ENCODE results near the gene PAWR.

PAWR gene

DNA sequence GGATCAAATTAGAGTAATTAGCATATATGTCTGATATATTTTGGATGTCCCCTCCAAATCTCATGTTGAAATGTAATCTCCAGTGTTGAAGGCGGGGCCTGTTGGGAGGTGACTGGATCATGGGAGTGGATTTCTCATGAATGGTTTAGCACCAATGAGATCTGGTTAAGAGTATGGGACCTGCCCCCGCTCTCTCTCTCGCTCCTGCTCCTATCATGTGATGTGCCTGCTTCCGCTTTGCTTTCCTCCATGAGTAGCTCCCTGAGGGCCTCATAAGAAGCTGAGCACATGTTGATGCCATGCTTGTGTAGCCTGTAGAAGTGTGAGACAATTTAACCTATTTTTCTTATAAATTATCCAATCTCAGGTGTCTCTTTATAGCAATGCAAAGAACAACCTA lies 73.1 kb downstream of the PAWR start:
- Histone ChIP-seq H3K4me1 (ENCODE audit: control insufficient read depth, insufficient read depth, low read length) (peaks cover 11% of the 10 kb centered on the region), H3K9me3 (ENCODE audit: control insufficient read depth, low read length) (no peaks in the 10 kb centered on the region), H3K9ac (ENCODE audit: low read length) (no peak overlapping the region), H3K4me3 (ENCODE audit: low read length) (no peak overlapping the region), H3K27me3 (replicated peaks; ENCODE audit: control insufficient read depth, insufficient read depth, low read length) (no peaks in the 10 kb centered on the region), H3K36me3 (ENCODE audit: control insufficient read depth, insufficient read depth, low read length, severe bottlenecking) (peaks cover 19% of the 10 kb centered on the region)
- no peak for DNase-seq (ENCODE audit: low read depth)

DNA sequence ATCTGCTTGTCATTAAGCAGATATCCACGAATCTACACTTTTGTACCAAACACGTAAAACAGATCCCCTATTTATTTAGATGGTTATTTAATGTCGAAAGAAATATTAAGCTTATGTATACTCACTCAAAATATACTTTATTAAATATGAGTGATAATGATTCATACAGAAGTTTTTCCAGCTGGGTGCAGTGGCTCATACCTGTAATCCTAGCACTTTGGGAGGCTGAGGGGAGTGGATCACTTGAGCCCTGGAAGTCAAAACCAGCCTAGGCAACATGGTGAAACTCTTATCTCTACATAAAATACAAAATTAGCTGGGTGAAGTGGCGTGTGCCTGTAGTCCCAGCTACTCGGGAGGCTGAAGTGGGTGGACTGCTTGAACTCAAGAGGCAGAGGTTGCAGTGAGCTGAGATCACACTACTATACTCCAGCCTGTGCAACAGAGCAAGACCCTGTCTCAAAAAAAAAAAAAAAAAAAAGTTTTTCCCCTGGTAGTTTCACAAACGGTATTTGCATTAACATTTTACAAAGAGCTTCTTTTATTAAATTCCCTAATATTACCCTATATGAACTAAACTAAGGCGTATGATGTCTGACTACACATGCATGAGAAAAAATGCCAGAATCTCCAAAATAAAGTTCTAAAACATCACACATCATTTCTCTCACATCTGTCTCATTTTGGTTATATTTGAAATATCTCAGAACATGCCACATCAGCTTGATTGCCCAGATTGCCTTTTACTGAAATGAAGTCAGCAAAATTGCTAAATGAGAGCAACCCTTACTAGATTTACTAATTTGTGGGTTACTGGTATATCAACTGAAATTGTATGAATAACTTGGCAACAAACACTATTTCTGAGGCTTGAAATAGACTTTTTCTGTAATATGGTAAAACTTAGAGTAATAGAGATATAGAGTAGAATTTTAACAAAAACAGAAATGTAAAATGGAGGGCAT lies 74.9 kb downstream of the PAWR start:
- Histone ChIP-seq H3K9me3 (ENCODE audit: control insufficient read depth, low read length) (no peaks in the 10 kb centered on the region), H3K4me1 (ENCODE audit: control insufficient read depth, insufficient read depth, low read length) (peaks cover 11% of the 10 kb centered on the region), H3K36me3 (ENCODE audit: control insufficient read depth, insufficient read depth, low read length, severe bottlenecking) (peaks cover 17% of the 10 kb centered on the region), H3K9ac (ENCODE audit: low read length) (no peak overlapping the region), H3K4me3 (ENCODE audit: low read length) (no peak overlapping the region), H3K27me3 (replicated peaks; ENCODE audit: control insufficient read depth, insufficient read depth, low read length) (no peaks in the 10 kb centered on the region)
- peak; percentile 21 for DNase-seq (ENCODE audit: low read depth)

GRCh38 chr12:79614730-79615129 lies 76.0 kb downstream of the PAWR start:
- H3K9ac ChIP-seq (ENCODE audit: low read length), result no peak overlapping the region
- H3K36me3 ChIP-seq (ENCODE audit: control insufficient read depth, insufficient read depth, low read length, severe bottlenecking), result peaks cover 6% of the 10 kb centered on the region
- H3K27me3 ChIP-seq (replicated peaks; ENCODE audit: control insufficient read depth, insufficient read depth, low read length), result no peaks in the 10 kb centered on the region
- DNase-seq (ENCODE audit: low read depth), result peak; percentile 30
- no peaks in the 10 kb centered on the region for H3K9me3 ChIP-seq (ENCODE audit: control insufficient read depth, low read length)
- H3K4me3 ChIP-seq (ENCODE audit: low read length), result no peak overlapping the region
- H3K4me1 ChIP-seq (ENCODE audit: control insufficient read depth, insufficient read depth, low read length), result peaks cover 11% of the 10 kb centered on the region

DNA sequence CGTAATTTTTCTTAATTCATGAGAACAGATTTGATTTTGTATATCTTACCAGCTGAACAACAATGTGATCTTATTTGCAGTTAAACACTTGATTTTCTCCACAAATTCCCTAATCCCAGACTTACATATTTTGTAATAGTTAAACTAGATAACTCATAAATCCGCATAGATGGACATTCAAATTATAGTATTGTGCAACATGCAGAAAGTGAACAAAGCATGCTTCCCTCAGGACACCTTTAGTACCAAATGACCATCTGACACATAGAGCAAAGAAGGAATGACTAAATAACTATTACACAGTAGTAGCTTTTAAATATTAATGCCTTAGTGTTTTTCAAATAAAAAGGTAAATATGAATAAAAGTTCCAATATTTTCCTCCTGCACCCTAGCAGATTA lies 88.9 kb downstream of the PAWR start:
- H3K4me1 ChIP-seq (ENCODE audit: control insufficient read depth, insufficient read depth, low read length), result peaks cover 3% of the 10 kb centered on the region
- no peak for DNase-seq (ENCODE audit: low read depth)
- no peak overlapping the region for H3K9ac ChIP-seq (ENCODE audit: low read length)
- no peak overlapping the region for H3K4me3 ChIP-seq (ENCODE audit: low read length)
- no peaks in the 10 kb centered on the region for H3K9me3 ChIP-seq (ENCODE audit: control insufficient read depth, low read length)
- H3K36me3 ChIP-seq (ENCODE audit: control insufficient read depth, insufficient read depth, low read length, severe bottlenecking), result peaks cover 3% of the 10 kb centered on the region
- H3K27me3 ChIP-seq (replicated peaks; ENCODE audit: control insufficient read depth, insufficient read depth, low read length), result no peaks in the 10 kb centered on the region

GRCh38 chr12:79597910-79598309 lies 92.9 kb downstream of the PAWR start:
- H3K27me3 ChIP-seq (replicated peaks; ENCODE audit: control insufficient read depth, insufficient read depth, low read length), result no peaks in the 10 kb centered on the region
- H3K36me3 ChIP-seq (ENCODE audit: control insufficient read depth, insufficient read depth, low read length, severe bottlenecking), result peaks cover 3% of the 10 kb centered on the region
- H3K9ac ChIP-seq (ENCODE audit: low read length), result no peak overlapping the region
- no peak overlapping the region for H3K4me3 ChIP-seq (ENCODE audit: low read length)
- H3K9me3 ChIP-seq (ENCODE audit: control insufficient read depth, low read length), result no peaks in the 10 kb centered on the region
- no peaks in the 10 kb centered on the region for H3K4me1 ChIP-seq (ENCODE audit: control insufficient read depth, insufficient read depth, low read length)
- no peak for DNase-seq (ENCODE audit: low read depth)

DNA sequence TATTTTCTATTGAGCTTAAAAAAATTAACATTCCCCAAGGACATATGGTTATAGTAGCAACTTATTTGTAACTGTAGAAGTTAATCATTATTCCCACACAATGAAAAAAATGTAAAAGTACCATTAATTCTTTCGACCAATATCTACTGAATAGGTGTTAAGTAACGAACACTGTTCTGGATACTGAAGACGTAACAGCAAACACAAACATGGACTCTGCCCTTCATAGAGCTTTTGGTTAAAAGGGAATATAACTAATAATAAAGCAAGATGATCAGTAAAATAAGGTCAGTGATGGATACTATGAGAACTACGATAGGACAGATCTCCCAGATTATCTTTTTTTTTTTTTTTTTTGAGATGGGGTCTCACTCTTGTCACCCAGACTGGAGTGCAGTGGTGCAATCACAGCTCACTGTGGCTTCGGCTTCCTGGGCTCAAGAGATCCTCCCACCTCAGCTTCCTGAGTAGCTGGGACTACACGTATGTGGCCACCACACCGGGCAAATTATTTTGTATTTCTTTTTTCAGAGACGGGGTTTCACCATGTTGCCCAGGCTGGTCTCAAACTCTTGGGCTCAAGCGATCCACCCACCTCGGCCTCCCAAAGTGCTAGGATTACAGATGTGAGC lies 93.9 kb downstream of the PAWR start:
- Histone ChIP-seq H3K36me3 (ENCODE audit: control insufficient read depth, insufficient read depth, low read length, severe bottlenecking) (no peaks in the 10 kb centered on the region), H3K4me3 (ENCODE audit: low read length) (no peak overlapping the region), H3K9ac (ENCODE audit: low read length) (no peak overlapping the region), H3K27me3 (replicated peaks; ENCODE audit: control insufficient read depth, insufficient read depth, low read length) (no peaks in the 10 kb centered on the region), H3K4me1 (ENCODE audit: control insufficient read depth, insufficient read depth, low read length) (no peaks in the 10 kb centered on the region), H3K9me3 (ENCODE audit: control insufficient read depth, low read length) (no peaks in the 10 kb centered on the region)
- DNase-seq (ENCODE audit: low read depth), result no peak

GRCh38 chr12:79595273-79595672 lies 95.5 kb downstream of the PAWR start:
- Histone ChIP-seq H3K36me3 (ENCODE audit: control insufficient read depth, insufficient read depth, low read length, severe bottlenecking) (peaks cover 6% of the 10 kb centered on the region), H3K4me3 (ENCODE audit: low read length) (no peak overlapping the region), H3K4me1 (ENCODE audit: control insufficient read depth, insufficient read depth, low read length) (no peaks in the 10 kb centered on the region), H3K9me3 (ENCODE audit: control insufficient read depth, low read length) (no peaks in the 10 kb centered on the region), H3K9ac (ENCODE audit: low read length) (no peak overlapping the region), H3K27me3 (replicated peaks; ENCODE audit: control insufficient read depth, insufficient read depth, low read length) (no peaks in the 10 kb centered on the region)
- DNase-seq (ENCODE audit: low read depth), result no peak

DNA sequence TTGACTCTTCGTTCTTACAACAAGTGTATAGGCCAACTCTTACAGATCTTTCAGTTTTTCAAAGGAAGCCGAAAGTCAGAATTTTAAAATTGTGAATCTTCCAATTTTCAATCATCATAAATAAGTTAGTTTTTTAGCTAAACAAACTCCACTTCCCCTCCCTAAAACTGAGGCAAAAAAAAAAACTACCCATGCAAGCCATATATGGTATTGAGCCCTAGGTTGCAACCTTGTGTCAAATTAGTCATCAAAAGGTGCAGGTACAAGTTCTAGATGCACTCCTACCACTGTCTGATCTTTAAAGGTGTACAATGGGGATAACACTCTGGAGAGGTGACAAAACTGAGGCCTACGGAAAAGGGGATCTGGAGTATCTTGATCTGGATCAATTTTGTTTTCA lies 97.9 kb downstream of the PAWR start:
- Histone ChIP-seq H3K9me3 (ENCODE audit: control insufficient read depth, low read length) (no peaks in the 10 kb centered on the region), H3K36me3 (ENCODE audit: control insufficient read depth, insufficient read depth, low read length, severe bottlenecking) (peaks cover 6% of the 10 kb centered on the region), H3K9ac (ENCODE audit: low read length) (no peak overlapping the region), H3K4me1 (ENCODE audit: control insufficient read depth, insufficient read depth, low read length) (no peaks in the 10 kb centered on the region), H3K27me3 (replicated peaks; ENCODE audit: control insufficient read depth, insufficient read depth, low read length) (no peaks in the 10 kb centered on the region), H3K4me3 (ENCODE audit: low read length) (no peak overlapping the region)
- no peak for DNase-seq (ENCODE audit: low read depth)

- no peak overlapping the region for H3K4me3 ChIP-seq (ENCODE audit: low read length)
- no peaks in the 10 kb centered on the region for H3K9me3 ChIP-seq (ENCODE audit: control insufficient read depth, low read length)
- H3K36me3 ChIP-seq (ENCODE audit: control insufficient read depth, insufficient read depth, low read length, severe bottlenecking), result peaks cover 8% of the 10 kb centered on the region
- no peaks in the 10 kb centered on the region for H3K27me3 ChIP-seq (replicated peaks; ENCODE audit: control insufficient read depth, insufficient read depth, low read length)
- no peaks in the 10 kb centered on the region for H3K4me1 ChIP-seq (ENCODE audit: control insufficient read depth, insufficient read depth, low read length)
- no peak for DNase-seq (ENCODE audit: low read depth)
- H3K9ac ChIP-seq (ENCODE audit: low read length), result no peak overlapping the region
Measured at GRCh38 chr12:79591988-79592387, 98.8 kb downstream of the PAWR start.

DNA sequence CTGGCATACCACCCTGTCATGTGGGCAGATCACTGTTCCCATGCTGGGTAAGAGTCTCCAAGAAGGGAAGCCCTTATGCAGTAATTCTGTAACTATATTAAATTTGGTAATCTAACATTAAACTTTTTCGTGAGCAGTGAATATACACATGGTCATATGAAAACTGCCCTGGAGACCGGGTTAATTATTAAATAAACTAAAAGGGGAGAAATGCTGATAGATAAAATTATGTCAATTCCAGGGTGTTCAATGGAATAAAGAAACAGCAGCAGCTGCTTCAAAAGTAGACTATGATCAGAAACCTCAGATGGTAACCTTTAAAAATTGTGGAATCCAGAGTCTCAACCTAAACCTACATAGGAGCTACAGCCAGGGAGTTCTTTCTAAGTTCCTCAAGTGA lies 100.0 kb downstream of the PAWR start:
- H3K4me1 ChIP-seq (ENCODE audit: control insufficient read depth, insufficient read depth, low read length), result no peaks in the 10 kb centered on the region
- no peaks in the 10 kb centered on the region for H3K27me3 ChIP-seq (replicated peaks; ENCODE audit: control insufficient read depth, insufficient read depth, low read length)
- no peaks in the 10 kb centered on the region for H3K9me3 ChIP-seq (ENCODE audit: control insufficient read depth, low read length)
- DNase-seq (ENCODE audit: low read depth), result no peak
- no peak overlapping the region for H3K4me3 ChIP-seq (ENCODE audit: low read length)
- no peak overlapping the region for H3K9ac ChIP-seq (ENCODE audit: low read length)
- H3K36me3 ChIP-seq (ENCODE audit: control insufficient read depth, insufficient read depth, low read length, severe bottlenecking), result peaks cover 13% of the 10 kb centered on the region

GRCh38 chr12:79587368-79587767 lies 103.4 kb downstream of the PAWR start:
- H3K27me3 ChIP-seq (replicated peaks; ENCODE audit: control insufficient read depth, insufficient read depth, low read length), result no peaks in the 10 kb centered on the region
- H3K36me3 ChIP-seq (ENCODE audit: control insufficient read depth, insufficient read depth, low read length, severe bottlenecking), result peaks cover 13% of the 10 kb centered on the region
- H3K9ac ChIP-seq (ENCODE audit: low read length), result no peak overlapping the region
- H3K4me3 ChIP-seq (ENCODE audit: low read length), result no peak overlapping the region
- no peak for DNase-seq (ENCODE audit: low read depth)
- no peaks in the 10 kb centered on the region for H3K4me1 ChIP-seq (ENCODE audit: control insufficient read depth, insufficient read depth, low read length)
- no peaks in the 10 kb centered on the region for H3K9me3 ChIP-seq (ENCODE audit: control insufficient read depth, low read length)
